Measurements from ENCODE around the gene RBCK1.

The RBCK1 gene

GRCh38 chr20:397432-398237 lies 10.5 kb upstream of the RBCK1 start:
- Histone ChIP-seq H3K4me2 (no peak overlapping the region), H3K27ac (no peak overlapping the region)

GRCh38 chr20:399182-399707 lies 8.9 kb upstream of the RBCK1 start:
- H3K4me3 ChIP-seq: no peak overlapping the region
- no peak overlapping the region for H3K9ac ChIP-seq
- no peak overlapping the region for H3K4me2 ChIP-seq
- H3K9me3 ChIP-seq: no peaks in the 10 kb centered on the region
- peaks cover 47% of the 10 kb centered on the region for H3K36me3 ChIP-seq
- no peaks in the 10 kb centered on the region for H3K27me3 ChIP-seq
- peaks cover 12% of the 10 kb centered on the region for H3K4me1 ChIP-seq
- no peak for TF ChIP-seq Cebpa-rat (IDR thresholded peaks at IDR 0.05)
- H4K20me1 ChIP-seq: peaks cover 15% of the 10 kb centered on the region; the same call in 1 of the 2 replicates
- no peak overlapping the region for H3K27ac ChIP-seq

More at GRCh38 chr20:397432-398237, 10.5 kb upstream of the RBCK1 start:
- Histone ChIP-seq H3K4me1 (peaks cover 10% of the 10 kb centered on the region), H4K20me1 (peaks cover 24% of the 10 kb centered on the region; the same call in 1 of the 2 replicates), H3K9ac (no peak overlapping the region), H3K4me3 (no peak overlapping the region), H3K36me3 (peaks cover 63% of the 10 kb centered on the region), H3K27me3 (no peaks in the 10 kb centered on the region), H3K9me3 (no peaks in the 10 kb centered on the region)
- TF ChIP-seq Cebpa-rat (IDR thresholded peaks at IDR 0.05): no peak

- no peak overlapping the region for H3K9ac ChIP-seq
- no peak overlapping the region for H3K27ac ChIP-seq
- peaks cover 12% of the 10 kb centered on the region for H3K4me1 ChIP-seq
- no peak overlapping the region for H3K4me3 ChIP-seq
- no peak for TF ChIP-seq Cebpa-rat (IDR thresholded peaks at IDR 0.05)
- peaks cover 11% of the 10 kb centered on the region; the same call in 1 of the 2 replicates for H4K20me1 ChIP-seq
- no peaks in the 10 kb centered on the region for H3K27me3 ChIP-seq
- H3K9me3 ChIP-seq: no peaks in the 10 kb centered on the region
- H3K36me3 ChIP-seq: peaks cover 38% of the 10 kb centered on the region
- no peak overlapping the region for H3K4me2 ChIP-seq
Observed at GRCh38 chr20:400128-400453, 8.0 kb upstream of the RBCK1 start.

- no peaks in the 10 kb centered on the region for H3K9me3 ChIP-seq
- no peak overlapping the region for H3K9ac ChIP-seq
- H3K27ac ChIP-seq: no peak overlapping the region
- H3K4me3 ChIP-seq: no peak overlapping the region
- H3K36me3 ChIP-seq: peaks cover 33% of the 10 kb centered on the region
- no peaks in the 10 kb centered on the region for H3K27me3 ChIP-seq
- H3K4me2 ChIP-seq: no peak overlapping the region
- peaks cover 11% of the 10 kb centered on the region; the same call in 1 of the 2 replicates for H4K20me1 ChIP-seq
- no peak for TF ChIP-seq Cebpa-rat (IDR thresholded peaks at IDR 0.05)
- H3K4me1 ChIP-seq: peaks cover 12% of the 10 kb centered on the region
Observed at GRCh38 chr20:400454-401275, 7.4 kb upstream of the RBCK1 start.

GRCh38 chr20:401682-402495 lies 6.2 kb upstream of the RBCK1 start:
- no peak for TF ChIP-seq Cebpa-rat (IDR thresholded peaks at IDR 0.05)
- Histone ChIP-seq H3K27ac (no peak overlapping the region), H3K9ac (no peak overlapping the region), H3K27me3 (no peaks in the 10 kb centered on the region), H3K4me1 (peaks cover 17% of the 10 kb centered on the region), H4K20me1 (peaks cover 3% of the 10 kb centered on the region; the same call in 1 of the 2 replicates), H3K4me2 (peak overlapping the region; percentile 6), H3K9me3 (no peaks in the 10 kb centered on the region), H3K36me3 (peaks cover 20% of the 10 kb centered on the region), H3K4me3 (no peak overlapping the region)

- no peaks in the 10 kb centered on the region for H4K20me1 ChIP-seq
- no peak for TF ChIP-seq Cebpa-rat (IDR thresholded peaks at IDR 0.05)
- H3K4me1 ChIP-seq: peaks cover 23% of the 10 kb centered on the region
- H3K9ac ChIP-seq: no peak overlapping the region
- H3K27ac ChIP-seq: no peak overlapping the region
- H3K27me3 ChIP-seq: no peaks in the 10 kb centered on the region
- no peak overlapping the region for H3K4me3 ChIP-seq
- H3K9me3 ChIP-seq: no peaks in the 10 kb centered on the region
- H3K36me3 ChIP-seq: peaks cover 14% of the 10 kb centered on the region
- H3K4me2 ChIP-seq: peak overlapping the region; percentile 6
Observed at GRCh38 chr20:402496-402885, 5.6 kb upstream of the RBCK1 start.

GRCh38 chr20:402898-403581 lies 5.1 kb upstream of the RBCK1 start:
- no peaks in the 10 kb centered on the region for H3K27me3 ChIP-seq
- peaks cover 9% of the 10 kb centered on the region for H3K36me3 ChIP-seq
- no peak overlapping the region for H3K9ac ChIP-seq
- H3K4me3 ChIP-seq: no peak overlapping the region
- H3K27ac ChIP-seq: no peak overlapping the region
- H3K4me1 ChIP-seq: peaks cover 24% of the 10 kb centered on the region
- H3K9me3 ChIP-seq: no peaks in the 10 kb centered on the region
- H3K4me2 ChIP-seq: peak overlapping the region; percentile 6
- TF ChIP-seq Cebpa-rat (IDR thresholded peaks at IDR 0.05): no peak
- no peaks in the 10 kb centered on the region for H4K20me1 ChIP-seq

- no peak overlapping the region for H3K9ac ChIP-seq
- no peak overlapping the region for H3K27ac ChIP-seq
- TF ChIP-seq Cebpa-rat (IDR thresholded peaks at IDR 0.05): no peak
Observed at GRCh38 chr20:403582-403957, 4.5 kb upstream of the RBCK1 start.

GRCh38 chr20:404088-404487 lies 4.0 kb upstream of the RBCK1 start:
- no peak overlapping the region for H3K9ac ChIP-seq
- no peak overlapping the region for H3K4me2 ChIP-seq
- H3K36me3 ChIP-seq: no peaks in the 10 kb centered on the region
- H3K9me3 ChIP-seq: no peaks in the 10 kb centered on the region
- H3K4me1 ChIP-seq: peaks cover 27% of the 10 kb centered on the region
- no peak overlapping the region for H3K27ac ChIP-seq
- TF ChIP-seq Cebpa-rat (IDR thresholded peaks at IDR 0.05): no peak
- H4K20me1 ChIP-seq: peaks cover 8% of the 10 kb centered on the region; the same call in 1 of the 2 replicates
- H3K4me3 ChIP-seq: no peak overlapping the region
- H3K27me3 ChIP-seq: no peaks in the 10 kb centered on the region

More at GRCh38 chr20:403582-403957, 4.5 kb upstream of the RBCK1 start:
- Histone ChIP-seq H3K4me3 (no peak overlapping the region), H4K20me1 (peaks cover 2% of the 10 kb centered on the region; the same call in 1 of the 2 replicates), H3K27me3 (no peaks in the 10 kb centered on the region), H3K4me1 (peaks cover 24% of the 10 kb centered on the region), H3K9me3 (no peaks in the 10 kb centered on the region), H3K36me3 (peaks cover 3% of the 10 kb centered on the region; the same call in 1 of the 2 replicates), H3K4me2 (no peak overlapping the region)

All from BLaER1 (cell line).